Kidney epithelial cell (primary cell): ENCODE measurements around the gene SPA17. TPM values are rescaled to one million over a fixed set of nuclear protein-coding genes. Genes with fewer than 3 reads are reported as not detected.

Experiments used
- DNase-seq: peaks from one replicate; pipeline ENCODE4 v3.0.0-alpha.2; 2010; ENCODE audit warnings: low read depth
- H3K27me3 ChIP-seq: 2 replicates; pipeline ENCODE4 v1.6.0; 2011; ENCODE audit warnings: low read length; ENCODE audit not compliant: control insufficient read depth, insufficient read depth
- H3K36me3 ChIP-seq: 2 replicates; pipeline ENCODE4 v1.5.1; 2011; ENCODE audit warnings: low read length; ENCODE audit not compliant: control insufficient read depth, insufficient read depth
- H3K4me3 ChIP-seq: 2 replicates; pipeline ENCODE4 v1.5.1; 2011; ENCODE audit warnings: low read depth, mild to moderate bottlenecking, control low read depth, low read length
- CTCF ChIP-seq: IDR thresholded peaks from 2 replicates; pipeline ENCODE4 v1.5.1; 2011; ENCODE audit warnings: mild to moderate bottlenecking, moderate library complexity, low read length, control low read depth, inconsistent platforms; ENCODE audit not compliant: insufficient read depth, poor library complexity, severe bottlenecking
- total RNA-seq: library from RNA; depleted of rRNA; stranded (reverse); fragments of >200 nt; gene quantifications from 2 replicates; pipeline ENCODE4 v1.2.3, GENCODE V29; 2015

Gene SPA17
- total RNA-seq = 14.1 and 15.8 TPM in 2 replicates

- no peak for TF ChIP-seq CTCF
- H3K27me3 ChIP-seq = no peaks in the 10 kb centered on the region
- H3K4me3 ChIP-seq = peak within 1 kb of the TSS; percentile 87
- DNase-seq = peak; percentile 77
- no peaks in the 10 kb centered on the region for H3K36me3 ChIP-seq
These were observed at the start of gene SPA17, which contains the start of gene SIAE for GRCh38 chr11:124673333-124674167. SPA17 (plus strand) TSS chr11:124673904; CDS start chr11:124675265, 1,361 bp downstream. SIAE (minus strand) TSS chr11:124673739; CDS start chr11:124673708, 31 bp downstream.

- no peak for TF ChIP-seq CTCF
- H3K36me3 ChIP-seq = peaks cover 4% of the 10 kb centered on the region
- H3K27me3 ChIP-seq = no peaks in the 10 kb centered on the region
- no peak overlapping the region for H3K4me3 ChIP-seq
- no peak for DNase-seq
These were observed 48.1 kb upstream of the SPA17 start for GRCh38 chr11:124625504-124626168.

- H3K4me3 ChIP-seq = no peak overlapping the region
- DNase-seq = no peak
- H3K27me3 ChIP-seq = no peaks in the 10 kb centered on the region
- peaks cover 4% of the 10 kb centered on the region for H3K36me3 ChIP-seq
- no peak for TF ChIP-seq CTCF
These were observed 46.2 kb upstream of the SPA17 start for GRCh38 chr11:124627546-124627945.

GRCh38 chr11:124629961-124630360 is 43.7 kb upstream of the SPA17 start:
- no peak for TF ChIP-seq CTCF
- no peak for DNase-seq
- H3K4me3 ChIP-seq = no peak overlapping the region
- H3K27me3 ChIP-seq = no peaks in the 10 kb centered on the region
- H3K36me3 ChIP-seq = peaks cover 4% of the 10 kb centered on the region

- peak; percentile 37 for TF ChIP-seq CTCF
- Histone ChIP-seq H3K27me3 (no peaks in the 10 kb centered on the region), H3K36me3 (no peaks in the 10 kb centered on the region), H3K4me3 (no peak overlapping the region)
- DNase-seq = no peak
These were observed 40.3 kb upstream of the SPA17 start for GRCh38 chr11:124633355-124633754.
